Measurements from ENCODE around the gene RABGGTA. TPM values are rescaled to one million over a fixed set of nuclear protein-coding genes. Genes with fewer than 3 reads are reported as not detected.
"Not testable (repeated sequence)": the region's sequence is repeated elsewhere in the genome, so short reads cannot be mapped to it uniquely, and the experiment has no call there.

RABGGTA gene
- total RNA-seq, 4 donors from 2014 or later = 20.9 to 32.8 (median 28.0) TPM

DNA sequence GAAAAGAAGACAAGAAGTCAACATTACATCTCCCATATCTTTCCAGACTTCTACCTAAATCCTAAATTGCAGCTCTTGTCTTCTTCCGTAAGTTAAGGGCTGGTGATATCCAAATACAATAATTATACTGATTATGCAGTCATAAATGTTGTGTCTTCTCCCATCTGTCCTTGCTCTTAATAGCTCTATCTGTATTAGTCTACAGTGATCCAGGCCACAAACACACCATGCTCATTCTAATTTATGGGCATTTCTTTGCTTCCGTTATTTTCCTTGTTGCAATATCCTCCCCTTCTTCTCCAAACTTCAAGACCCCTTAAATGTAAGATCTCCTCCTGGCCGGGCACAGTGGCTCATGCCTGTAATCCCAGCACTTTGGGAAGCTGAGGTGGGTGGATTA, 51.9 kb downstream of the RABGGTA start:
- no peak overlapping the region for H3K4me3 ChIP-seq
- H3K9me3 ChIP-seq = no peaks in the 10 kb centered on the region
- intact Hi-C loops (cut with DNase I; ENCODE audit: low total_unique reads) = no loop called here
- H3K4me1 ChIP-seq = peaks cover 9 to 11% of the 10 kb centered on the region in 2 donors
- peaks cover 0 to 14% of the 10 kb centered on the region in 2 donors for H3K36me3 ChIP-seq
- no peaks in the 10 kb centered on the region for H3K27me3 ChIP-seq
- TF ChIP-seq, protein P1, sequence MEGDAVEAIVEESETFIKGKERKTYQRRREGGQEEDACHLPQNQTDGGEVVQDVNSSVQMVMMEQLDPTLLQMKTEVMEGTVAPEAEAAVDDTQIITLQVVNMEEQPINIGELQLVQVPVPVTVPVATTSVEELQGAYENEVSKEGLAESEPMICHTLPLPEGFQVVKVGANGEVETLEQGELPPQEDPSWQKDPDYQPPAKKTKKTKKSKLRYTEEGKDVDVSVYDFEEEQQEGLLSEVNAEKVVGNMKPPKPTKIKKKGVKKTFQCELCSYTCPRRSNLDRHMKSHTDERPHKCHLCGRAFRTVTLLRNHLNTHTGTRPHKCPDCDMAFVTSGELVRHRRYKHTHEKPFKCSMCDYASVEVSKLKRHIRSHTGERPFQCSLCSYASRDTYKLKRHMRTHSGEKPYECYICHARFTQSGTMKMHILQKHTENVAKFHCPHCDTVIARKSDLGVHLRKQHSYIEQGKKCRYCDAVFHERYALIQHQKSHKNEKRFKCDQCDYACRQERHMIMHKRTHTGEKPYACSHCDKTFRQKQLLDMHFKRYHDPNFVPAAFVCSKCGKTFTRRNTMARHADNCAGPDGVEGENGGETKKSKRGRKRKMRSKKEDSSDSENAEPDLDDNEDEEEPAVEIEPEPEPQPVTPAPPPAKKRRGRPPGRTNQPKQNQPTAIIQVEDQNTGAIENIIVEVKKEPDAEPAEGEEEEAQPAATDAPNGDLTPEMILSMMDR (IDR thresholded peaks at IDR 0.05 in 4 of 5, conservative IDR thresholded peaks at IDR 0.05 in 1 of 5) = no peak
- TF ChIP-seq POLR2A (IDR thresholded peaks at IDR 0.05) = no peak
- DNase-seq = no peak
- in situ Hi-C loops (cut with MboI; ENCODE audit: low sequenced_read_pairs in 4 of 4) = no loop called here
- no peak for ATAC-seq
- H3K27ac ChIP-seq = no peak overlapping the region

DNA sequence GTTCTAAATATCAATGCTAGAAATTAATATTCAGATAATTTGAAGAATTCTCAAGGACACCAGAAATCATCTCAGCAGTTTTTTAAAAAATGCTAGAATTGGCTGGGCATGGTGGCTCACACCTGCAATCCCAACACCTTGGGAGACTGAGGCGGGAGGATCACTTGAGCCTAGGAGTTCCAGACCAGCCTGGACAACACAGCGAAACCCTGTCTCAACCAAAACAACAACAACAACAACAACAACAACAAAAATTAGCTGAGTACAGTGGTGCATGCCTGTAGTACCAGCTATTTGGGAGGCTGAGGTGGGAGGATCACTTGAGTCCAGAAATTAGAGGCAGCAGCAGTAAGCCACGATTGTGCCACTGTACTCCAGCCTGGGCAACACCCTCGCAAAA, 52.3 kb downstream of the RABGGTA start:
- H3K36me3 ChIP-seq = peaks cover 0 to 14% of the 10 kb centered on the region in 2 donors
- no peaks in the 10 kb centered on the region for H3K27me3 ChIP-seq
- no peak for DNase-seq
- no peak for ATAC-seq
- H3K27ac ChIP-seq = no peak overlapping the region
- peaks cover 12 to 14% of the 10 kb centered on the region in 2 donors for H3K4me1 ChIP-seq
- TF ChIP-seq POLR2A (IDR thresholded peaks at IDR 0.05) = no peak
- TF ChIP-seq, protein P1 (IDR thresholded peaks at IDR 0.05 in 4 of 5, conservative IDR thresholded peaks at IDR 0.05 in 1 of 5) = no peak
- intact Hi-C loops (cut with DNase I; ENCODE audit: low total_unique reads) (no loop called here), in situ Hi-C loops (cut with MboI; ENCODE audit: low sequenced_read_pairs in 4 of 4) (no loop called here)
- H3K9me3 ChIP-seq = no peaks in the 10 kb centered on the region
- no peak overlapping the region for H3K4me3 ChIP-seq

- H3K4me1 ChIP-seq = peaks cover 28 to 29% of the 10 kb centered on the region in 2 donors
- intact Hi-C loops (cut with DNase I; ENCODE audit: low total_unique reads) = loop anchor here (1.0 kb wide), 1 partner anchor 25 kb away; the partner anchor contains the start of gene TINF2
- ATAC-seq; DNase-seq; H3K27ac ChIP-seq; H3K27me3 ChIP-seq; H3K9me3 ChIP-seq; in situ Hi-C loops (cut with MboI; ENCODE audit: low sequenced_read_pairs in 4 of 4); H3K4me3 ChIP-seq: not testable (repeated sequence)
- H3K36me3 ChIP-seq = peaks cover 0 to 14% of the 10 kb centered on the region in 2 donors
Observed at GRCh38 chr14:24216876-24217275, 54.5 kb downstream of the RABGGTA start.

DNA sequence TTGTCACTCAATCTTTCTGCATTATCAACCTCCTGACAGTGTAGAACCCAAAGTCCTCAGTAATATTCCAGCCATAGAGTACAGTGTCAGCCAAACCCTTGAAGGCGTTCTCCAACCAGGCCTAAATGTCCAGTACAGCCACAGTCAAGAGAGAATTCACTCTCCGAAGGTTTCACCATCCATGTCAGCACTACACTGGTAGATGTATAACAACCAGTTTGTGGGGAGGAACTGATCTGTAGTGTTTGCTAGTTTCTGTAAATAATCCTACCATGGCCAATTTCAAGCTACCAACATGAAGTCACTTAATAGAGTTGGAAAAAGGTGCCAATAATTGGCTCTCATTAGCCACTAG, 55.1 kb downstream of the RABGGTA start:
- in situ Hi-C loops (cut with MboI; ENCODE audit: low sequenced_read_pairs in 4 of 4) (no loop called here), intact Hi-C loops (cut with DNase I; ENCODE audit: low total_unique reads) (loop anchor here (1.0 kb wide), 1 partner anchor 26 kb away; the partner anchor contains the start of gene TINF2)
- no peaks in the 10 kb centered on the region for H3K27me3 ChIP-seq
- no peak for TF ChIP-seq POLR2A (IDR thresholded peaks at IDR 0.05)
- TF ChIP-seq, protein P1 (IDR thresholded peaks at IDR 0.05 in 4 of 5, conservative IDR thresholded peaks at IDR 0.05 in 1 of 5) = no peak
- H3K27ac ChIP-seq = peak overlapping the region; percentile 83 to 94 (median 91)
- H3K4me3 ChIP-seq = peak overlapping the region in 3 of 4 donors; percentile 70 to 87 (median 77)
- H3K36me3 ChIP-seq = peaks cover 0 to 17% of the 10 kb centered on the region in 2 donors
- DNase-seq = no peak
- H3K4me1 ChIP-seq = peaks cover 28 to 29% of the 10 kb centered on the region in 2 donors
- H3K9me3 ChIP-seq = no peaks in the 10 kb centered on the region
- ATAC-seq = no peak

Other genes starting within 250 kb of the RABGGTA start
- under 1 TPM in 2 of 4 donors, not detected in 2; 0.04 to 0.31 TPM for gene CARMIL3, start 219.6 kb downstream of the RABGGTA start, total RNA-seq
- gene CPNE6, start 200.0 kb downstream of the RABGGTA start, total RNA-seq = not detected
- 1 to 10 TPM; 1.9 to 9.8 (median 3.6) TPM for gene PCK2, start 177.3 kb downstream of the RABGGTA start, total RNA-seq
- gene DCAF11, start 156.8 kb downstream of the RABGGTA start, total RNA-seq = 100 to 1,000 TPM in 1 of 4 donors, 10 to 100 TPM in 3; 52.4 to 113 (median 88.7) TPM
- 1 to 10 TPM in 3 of 4 donors, under 1 TPM in 1; 0.82 to 4.5 (median 2.4) TPM for gene NRL, start 156.6 kb downstream of the RABGGTA start, total RNA-seq
- gene FITM1, start 140.9 kb downstream of the RABGGTA start, total RNA-seq = 10 to 100 TPM; 45.3 to 91.3 (median 65.4) TPM
- gene PSME1, start 135.4 kb downstream of the RABGGTA start, total RNA-seq = 100 to 1,000 TPM in 2 of 4 donors, 10 to 100 TPM in 2; 63.3 to 158 (median 87.5) TPM
- 10 to 100 TPM; 13.6 to 18.8 (median 16.3) TPM for gene EMC9, start 130.0 kb downstream of the RABGGTA start, total RNA-seq
- 10 to 100 TPM; 13.7 to 53.2 (median 21.5) TPM for gene PSME2, start 125.0 kb downstream of the RABGGTA start, total RNA-seq
- gene RNF31, start 124.1 kb downstream of the RABGGTA start, total RNA-seq = 100 to 1,000 TPM in 1 of 4 donors, 10 to 100 TPM in 3; 63.3 to 140 (median 82.4) TPM
- 10 to 100 TPM in 3 of 4 donors, 1 to 10 TPM in 1; 6.5 to 36.7 (median 11.9) TPM for gene IRF9, start 110.3 kb downstream of the RABGGTA start, total RNA-seq
- 1 to 10 TPM in 1 of 4 donors, under 1 TPM in 2, not detected in 1; 0.27 to 3.1 (median 0.82) TPM for gene REC8, start 99.5 kb downstream of the RABGGTA start, total RNA-seq
- 10 to 100 TPM; 35.7 to 73.2 (median 55.4) TPM for gene IPO4, start 82.8 kb downstream of the RABGGTA start, total RNA-seq
- 10 to 100 TPM; 31.4 to 46.4 (median 36.7) TPM for gene TM9SF1, start 76.2 kb downstream of the RABGGTA start, total RNA-seq
- not detected for gene TSSK4, start 65.9 kb downstream of the RABGGTA start, total RNA-seq
- gene CHMP4A, start 58.1 kb downstream of the RABGGTA start, total RNA-seq = 10 to 100 TPM; 13.6 to 29.8 (median 20.7) TPM
- 10 to 100 TPM in 3 of 4 donors, 1 to 10 TPM in 1; 6.7 to 19.2 (median 13.9) TPM for gene MDP1, start 55.5 kb downstream of the RABGGTA start, total RNA-seq
- 100 to 1,000 TPM; 141 to 178 (median 162) TPM for gene NEDD8, start 39.2 kb downstream of the RABGGTA start, total RNA-seq
- gene GMPR2, start 38.7 kb downstream of the RABGGTA start, total RNA-seq = 10 to 100 TPM; 15.4 to 44.8 (median 27.4) TPM
- 10 to 100 TPM; 41.4 to 77.1 (median 50.7) TPM for gene TINF2, start 29.0 kb downstream of the RABGGTA start, total RNA-seq
- under 1 TPM in 1 of 4 donors, not detected in 3; 0.20 TPM for gene TGM1, start 8.4 kb downstream of the RABGGTA start, total RNA-seq
- 10 to 100 TPM in 2 of 4 donors, 1 to 10 TPM in 2; 1.9 to 12.2 (median 8.2) TPM for gene DHRS1, start 28.2 kb upstream of the RABGGTA start, total RNA-seq
- 10 to 100 TPM; 27.2 to 43.5 (median 32.2) TPM for gene NOP9, start 28.3 kb upstream of the RABGGTA start, total RNA-seq
- gene CIDEB, start 36.4 kb upstream of the RABGGTA start, total RNA-seq = 1 to 10 TPM in 1 of 4 donors, under 1 TPM in 3; 0.39 to 1.5 (median 0.88) TPM
- 1 to 10 TPM in 2 of 4 donors, under 1 TPM in 2; 0.39 to 3.3 (median 2.0) TPM for gene LTB4R2, start 38.5 kb upstream of the RABGGTA start, total RNA-seq
- 1 to 10 TPM in 2 of 4 donors, under 1 TPM in 2; 0.13 to 2.2 (median 0.75) TPM for gene LTB4R, start 39.9 kb upstream of the RABGGTA start, total RNA-seq
- 10 to 100 TPM in 1 of 4 donors, 1 to 10 TPM in 3; 7.9 to 16.6 (median 8.7) TPM for gene ADCY4, start 63.5 kb upstream of the RABGGTA start, total RNA-seq
- gene RIPK3, start 68.4 kb upstream of the RABGGTA start, total RNA-seq = 1 to 10 TPM in 2 of 4 donors, under 1 TPM in 2; 0.66 to 1.6 (median 0.97) TPM
- gene NFATC4, start 96.6 kb upstream of the RABGGTA start, total RNA-seq = 10 to 100 TPM in 1 of 4 donors, 1 to 10 TPM in 3; 4.6 to 13.2 (median 7.5) TPM
- 1 to 10 TPM in 3 of 4 donors, under 1 TPM in 1; 0.87 to 3.7 (median 2.1) TPM for gene NYNRIN, start 127.4 kb upstream of the RABGGTA start, total RNA-seq
- gene CBLN3, start 158.1 kb upstream of the RABGGTA start, total RNA-seq = under 1 TPM in 3 of 4 donors, not detected in 1; 0.16 to 0.36 (median 0.24) TPM
- 10 to 100 TPM; 35.1 to 50.5 (median 44.7) TPM for gene KHNYN, start 158.4 kb upstream of the RABGGTA start, total RNA-seq
- gene SDR39U1, start 171.2 kb upstream of the RABGGTA start, total RNA-seq = 10 to 100 TPM; 21.7 to 51.4 (median 38.3) TPM
- gene CMA1, start 236.7 kb upstream of the RABGGTA start, total RNA-seq = under 1 TPM in 1 of 4 donors, not detected in 3; 0.76 TPM

Measured in gastrocnemius medialis (tissue), 4 donors.